ENCODE data around the gene SLC9A8. TPM values are rescaled to one million over a fixed set of nuclear protein-coding genes. Genes with fewer than 3 reads are reported as not detected.

Gene SLC9A8
- total RNA-seq, 3 donors from 2014 or later: 15.9 to 26.9 (median 16.3) TPM

- no peak for ATAC-seq
- no peaks in the 10 kb centered on the region for H3K9me3 ChIP-seq
- TF ChIP-seq, protein P1, sequence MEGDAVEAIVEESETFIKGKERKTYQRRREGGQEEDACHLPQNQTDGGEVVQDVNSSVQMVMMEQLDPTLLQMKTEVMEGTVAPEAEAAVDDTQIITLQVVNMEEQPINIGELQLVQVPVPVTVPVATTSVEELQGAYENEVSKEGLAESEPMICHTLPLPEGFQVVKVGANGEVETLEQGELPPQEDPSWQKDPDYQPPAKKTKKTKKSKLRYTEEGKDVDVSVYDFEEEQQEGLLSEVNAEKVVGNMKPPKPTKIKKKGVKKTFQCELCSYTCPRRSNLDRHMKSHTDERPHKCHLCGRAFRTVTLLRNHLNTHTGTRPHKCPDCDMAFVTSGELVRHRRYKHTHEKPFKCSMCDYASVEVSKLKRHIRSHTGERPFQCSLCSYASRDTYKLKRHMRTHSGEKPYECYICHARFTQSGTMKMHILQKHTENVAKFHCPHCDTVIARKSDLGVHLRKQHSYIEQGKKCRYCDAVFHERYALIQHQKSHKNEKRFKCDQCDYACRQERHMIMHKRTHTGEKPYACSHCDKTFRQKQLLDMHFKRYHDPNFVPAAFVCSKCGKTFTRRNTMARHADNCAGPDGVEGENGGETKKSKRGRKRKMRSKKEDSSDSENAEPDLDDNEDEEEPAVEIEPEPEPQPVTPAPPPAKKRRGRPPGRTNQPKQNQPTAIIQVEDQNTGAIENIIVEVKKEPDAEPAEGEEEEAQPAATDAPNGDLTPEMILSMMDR (IDR thresholded peaks at IDR 0.05): no peak
- H3K4me3 ChIP-seq: no peak overlapping the region
- DNase-seq: peak in 1 of 3 donors; percentile 16
- no peaks in the 10 kb centered on the region for H3K36me3 ChIP-seq (ENCODE audit: low read depth)
- peaks cover 7% of the 10 kb centered on the region for H3K4me1 ChIP-seq (ENCODE audit: low read depth)
- intact Hi-C loops (cut with DNase I, micrococcal nuclease): no loop called here
Observed at GRCh38 chr20:49808753-49809152, 3.9 kb upstream of the SLC9A8 start.

DNA sequence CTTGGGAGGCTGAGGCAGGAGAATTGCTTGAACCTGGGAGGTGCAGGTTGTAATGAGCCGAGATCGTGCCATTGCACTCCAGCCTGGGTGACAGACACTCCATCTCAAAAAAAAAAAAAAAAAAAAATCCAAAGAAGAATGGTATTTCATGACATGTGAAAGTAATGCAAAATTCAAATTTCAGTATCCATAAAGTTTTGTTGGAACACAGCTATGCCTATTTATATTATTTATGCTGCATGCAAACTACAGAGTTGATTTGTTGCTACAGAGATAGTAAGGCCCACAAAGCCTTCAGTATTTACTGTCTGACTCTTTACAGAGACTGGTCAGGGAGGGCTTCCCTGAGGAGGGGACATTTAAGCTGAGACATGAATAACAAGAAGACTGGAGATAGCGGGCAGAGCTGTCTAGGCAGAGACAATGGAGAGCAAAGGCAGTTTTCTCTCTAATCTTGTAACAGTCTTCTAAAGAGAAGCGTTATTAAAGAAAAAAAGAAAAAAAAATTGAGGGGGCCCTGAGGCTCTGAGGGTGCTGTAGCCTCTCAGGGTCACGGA is 2.7 kb upstream of the SLC9A8 start:
- H3K36me3 ChIP-seq (ENCODE audit: low read depth): no peaks in the 10 kb centered on the region
- H3K4me3 ChIP-seq: no peak overlapping the region
- no peaks in the 10 kb centered on the region for H3K9me3 ChIP-seq
- DNase-seq: no peak
- H3K4me1 ChIP-seq (ENCODE audit: low read depth): peaks cover 10% of the 10 kb centered on the region
- intact Hi-C loops (cut with DNase I, micrococcal nuclease): no loop called here
- TF ChIP-seq, protein P1 (IDR thresholded peaks at IDR 0.05): no peak
- ATAC-seq: no peak

DNA sequence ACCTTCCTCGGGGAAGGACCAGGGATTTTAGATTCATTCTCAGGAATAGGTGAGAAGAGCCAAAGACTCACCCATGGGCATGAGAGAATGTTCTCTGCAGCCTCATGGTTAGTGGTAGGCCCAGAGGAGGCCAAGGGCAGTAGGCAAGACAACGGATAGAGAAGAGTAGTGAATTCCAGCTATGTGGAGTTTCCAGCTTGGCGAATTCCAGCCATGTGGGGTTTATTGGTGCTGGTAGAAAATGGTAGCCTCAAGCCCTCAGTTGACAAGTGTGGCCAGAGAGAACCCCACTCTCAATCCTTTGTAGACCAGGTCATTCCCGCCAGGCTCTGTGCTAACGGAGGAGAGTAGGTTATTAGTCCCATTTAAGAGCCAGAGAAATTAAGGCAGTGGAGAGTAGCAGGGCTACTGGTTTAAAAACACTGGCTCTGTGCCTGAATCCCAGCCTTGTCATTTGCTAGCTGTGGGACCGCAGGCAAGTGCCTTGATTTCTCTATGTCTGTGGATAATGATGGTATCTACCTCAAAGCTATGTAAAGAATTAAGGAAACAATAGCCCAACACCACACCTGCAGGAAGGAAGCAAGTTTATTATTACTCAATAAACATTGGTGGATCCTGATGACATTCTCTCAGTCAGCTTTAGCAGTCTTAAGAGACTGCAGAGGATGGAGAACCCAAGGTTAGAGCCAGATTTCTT is 2.0 kb upstream of the SLC9A8 start:
- intact Hi-C loops (cut with DNase I, micrococcal nuclease): no loop called here

DNA sequence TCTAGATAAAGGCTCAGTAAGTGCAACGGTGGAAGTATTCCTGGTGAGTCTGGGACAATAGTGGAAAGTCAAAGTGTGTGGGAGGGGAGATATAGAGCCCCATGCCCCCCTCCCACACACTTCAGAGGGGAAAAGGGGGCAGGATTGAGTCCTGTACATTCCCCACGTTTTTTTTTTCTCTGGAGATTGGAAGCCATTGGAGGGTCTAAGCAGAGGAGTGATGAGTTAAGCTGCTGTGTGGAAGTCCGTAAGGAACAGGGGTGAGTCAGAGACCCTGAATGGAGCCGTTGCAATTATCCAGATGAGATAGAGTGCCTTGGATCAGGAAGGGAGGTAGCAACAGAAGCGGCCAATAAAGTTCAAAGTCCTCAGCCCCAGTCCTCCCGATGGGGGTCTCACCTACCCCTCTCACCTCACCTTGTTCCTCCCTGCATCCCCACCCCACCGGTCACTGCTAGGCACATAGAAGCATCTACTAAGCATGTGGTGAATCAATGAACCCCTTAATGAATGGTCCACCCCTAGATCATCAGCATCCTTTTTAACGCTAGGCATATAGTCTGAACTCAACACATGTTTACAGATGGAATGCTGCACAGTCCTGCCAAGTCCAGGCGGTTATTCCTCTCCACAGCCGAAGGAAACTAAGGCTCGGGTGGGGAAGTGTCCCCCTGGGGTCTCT is 662 bp upstream of the SLC9A8 start:
- H3K9me3 ChIP-seq: no peaks in the 10 kb centered on the region
- intact Hi-C loops (cut with DNase I, micrococcal nuclease): no loop called here
- TF ChIP-seq, protein P1 (IDR thresholded peaks at IDR 0.05): no peak
- H3K36me3 ChIP-seq (ENCODE audit: low read depth): no peaks in the 10 kb centered on the region
- no peak for DNase-seq
- ATAC-seq: peak; percentile 7
- no peak overlapping the region for H3K4me3 ChIP-seq
- H3K4me1 ChIP-seq (ENCODE audit: low read depth): peaks cover 9% of the 10 kb centered on the region

More for the DNA sequence above, 2.0 kb upstream of the SLC9A8 start:
- no peak for ATAC-seq
- Histone ChIP-seq H3K9me3 (no peaks in the 10 kb centered on the region), H3K36me3 (ENCODE audit: low read depth) (no peaks in the 10 kb centered on the region), H3K4me1 (ENCODE audit: low read depth) (peaks cover 9% of the 10 kb centered on the region), H3K4me3 (no peak overlapping the region)
- TF ChIP-seq, protein P1 (IDR thresholded peaks at IDR 0.05): no peak
- DNase-seq: no peak

DNA sequence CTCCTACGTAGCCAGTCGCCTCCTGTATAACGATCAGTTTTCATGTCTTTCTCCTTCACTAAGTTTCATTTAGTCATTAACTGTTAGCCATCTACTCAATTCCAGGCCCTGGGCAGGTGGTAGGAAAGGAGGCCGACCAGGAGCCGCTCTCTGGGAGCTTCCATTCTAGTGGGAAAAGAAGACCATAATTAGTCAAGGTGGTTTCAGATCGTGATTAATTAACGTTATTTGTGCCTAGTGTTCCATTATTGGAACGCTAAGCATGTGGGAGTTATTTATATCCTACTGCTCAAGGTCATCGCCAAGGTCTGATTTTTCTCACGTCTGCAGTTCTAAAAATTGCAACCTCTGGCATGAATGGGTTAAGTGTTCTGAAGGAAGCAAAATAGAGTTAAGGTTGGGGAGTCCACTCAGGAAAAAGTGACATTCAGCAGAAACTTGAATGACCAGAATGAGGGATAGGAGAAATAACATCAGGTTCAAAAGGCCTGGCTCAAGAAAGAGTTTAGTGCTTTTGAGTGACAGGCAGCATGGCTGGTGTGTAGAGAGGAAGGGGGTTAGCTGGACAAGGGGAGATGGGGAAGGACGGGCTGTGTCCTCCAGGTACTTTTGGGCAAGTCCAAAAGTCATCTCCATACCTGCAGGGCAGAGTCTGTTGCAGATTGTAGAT is 812 bp downstream of the SLC9A8 start:
- TF ChIP-seq, protein P1 (IDR thresholded peaks at IDR 0.05): no peak
- H3K9me3 ChIP-seq: no peaks in the 10 kb centered on the region
- H3K36me3 ChIP-seq (ENCODE audit: low read depth): no peaks in the 10 kb centered on the region
- intact Hi-C loops (cut with DNase I, micrococcal nuclease): no loop called here
- peaks cover 9% of the 10 kb centered on the region for H3K4me1 ChIP-seq (ENCODE audit: low read depth)
- no peak for ATAC-seq
- peak in 1 of 3 donors; percentile 25 for DNase-seq
- peak overlapping the region; percentile 44 for H3K4me3 ChIP-seq
